ENCODE measurements around the gene LRRC8E.

GRCh38 chr19:7855426-7856108, 32.7 kb upstream of the LRRC8E start:
- TF ChIP-seq EZH2 (IDR thresholded peaks at IDR 0.05) (no peak), POLR2AphosphoS5 (IDR thresholded peaks at IDR 0.05; ENCODE audit: borderline replicate concordance, low read depth, low read length) (no peak), FOXP2 (optimal IDR thresholded peaks at IDR 0.05; ENCODE audit: control extremely low read depth, extremely low read length, insufficient read depth) (no peak)
